Esophagus (tissue), 2 donors: ENCODE results near the gene ALG9. TPM values are rescaled to one million over a fixed set of nuclear protein-coding genes. Genes with fewer than 3 reads are reported as not detected.

Source experiments
- polyA plus RNA-seq, 2 donors: library from polyadenylated mRNA; stranded (reverse); fragments of 200-250 nt; gene quantifications; one replicate each; pipeline ENCODE4 v1.2.3, GENCODE V29; 2013
- donor health status: healthy with polysubstance abuse.
- donor health status: Bipolar disorder and iron deficiency.

ALG9 gene
- polyA plus RNA-seq, 2 donors, result 13.2 to 19.5 TPM

Other genes starting within 250 kb of the ALG9 start
- gene PPP2R1B, start 105.2 kb downstream of the ALG9 start, polyA plus RNA-seq, result 1 to 10 TPM; 6.3 to 9.5 TPM
- 1 to 10 TPM; 1.1 to 1.3 TPM for gene FDXACB1, start 7.6 kb upstream of the ALG9 start, polyA plus RNA-seq
- 10 to 100 TPM; 29.5 to 33.4 TPM for gene CFAP68, start 8.0 kb upstream of the ALG9 start, polyA plus RNA-seq
- 100 to 1,000 TPM in 1 of 2 donors, 10 to 100 TPM in 1; 89.6 to 173 TPM for gene CRYAB, start 40.2 kb upstream of the ALG9 start, polyA plus RNA-seq
- 1 to 10 TPM; 1.8 to 2.0 TPM for gene HSPB2, start 41.2 kb upstream of the ALG9 start, polyA plus RNA-seq
- gene C11orf52, start 47.3 kb upstream of the ALG9 start, polyA plus RNA-seq, result 1 to 10 TPM; 6.5 to 6.6 TPM
- 1 to 10 TPM; 1.9 to 4.2 TPM for gene DIXDC1, start 65.8 kb upstream of the ALG9 start, polyA plus RNA-seq
- gene DLAT, start 153.8 kb upstream of the ALG9 start, polyA plus RNA-seq, result 10 to 100 TPM in 1 of 2 donors, 1 to 10 TPM in 1; 9.7 to 22.6 TPM
- 1 to 10 TPM; 1.7 to 1.8 TPM for gene PIH1D2, start 202.4 kb upstream of the ALG9 start, polyA plus RNA-seq
- 10 to 100 TPM in 1 of 2 donors, 1 to 10 TPM in 1; 9.0 to 10.8 TPM for gene NKAPD1, start 202.7 kb upstream of the ALG9 start, polyA plus RNA-seq
- 100 to 1,000 TPM; 158 to 165 TPM for gene TIMM8B, start 215.2 kb upstream of the ALG9 start, polyA plus RNA-seq
- 100 to 1,000 TPM; 148 to 150 TPM for gene SDHD, start 215.3 kb upstream of the ALG9 start, polyA plus RNA-seq